IPS-20b (cell line): ENCODE measurements around the gene SEC31A.
"Not testable (repeated sequence)": the region's sequence is repeated elsewhere in the genome, so short reads cannot be mapped to it uniquely, and the experiment has no call there.

Source experiments
- H3K27ac ChIP-seq: one replicate; pipeline ENCODE4 v1.5.1; 2013; ENCODE audit warnings: low read length
- H3K27me3 ChIP-seq: 2 replicates; pipeline ENCODE4 v1.6.1; 2013; ENCODE audit warnings: mild to moderate bottlenecking, low read length, inconsistent platforms; ENCODE audit not compliant: insufficient read depth
- H3K36me3 ChIP-seq: 2 replicates; pipeline ENCODE4 v1.6.1; 2013; ENCODE audit warnings: low read depth, mild to moderate bottlenecking, inconsistent platforms, low read length, moderate library complexity; ENCODE audit not compliant: insufficient read depth
- H3K4me1 ChIP-seq: 2 replicates; pipeline ENCODE4 v1.6.1; 2013; ENCODE audit warnings: mild to moderate bottlenecking, control low read depth, inconsistent platforms, low read length, moderate library complexity; ENCODE audit not compliant: insufficient read depth
- H3K4me3 ChIP-seq: 2 replicates; pipeline ENCODE4 v1.5.1; 2013; ENCODE audit warnings: mild to moderate bottlenecking, low read length, inconsistent platforms
- H3K9ac ChIP-seq: 2 replicates; pipeline ENCODE4 v1.6.1; 2013; ENCODE audit warnings: low read depth, mild to moderate bottlenecking, inconsistent platforms, low read length, moderate library complexity
- H3K9me3 ChIP-seq: 2 replicates; pipeline ENCODE4 v1.6.1; 2013; ENCODE audit warnings: mild to moderate bottlenecking, low read depth, low read length, inconsistent platforms; ENCODE audit not compliant: insufficient read depth

The SEC31A gene

GRCh38 chr4:82860487-82860886, 30.5 kb downstream of the SEC31A start:
- H3K4me1 ChIP-seq, H3K9me3 ChIP-seq, H3K4me3 ChIP-seq, H3K27ac ChIP-seq, H3K9ac ChIP-seq, H3K27me3 ChIP-seq: not testable (repeated sequence)
- H3K36me3 ChIP-seq: peaks cover 78% of the 10 kb centered on the region

- no peak overlapping the region for H3K4me3 ChIP-seq
- no peaks in the 10 kb centered on the region for H3K4me1 ChIP-seq
- H3K9me3 ChIP-seq: no peaks in the 10 kb centered on the region
- no peaks in the 10 kb centered on the region for H3K27me3 ChIP-seq
- H3K36me3 ChIP-seq: peaks cover 97% of the 10 kb centered on the region
- H3K9ac ChIP-seq: no peak overlapping the region
- H3K27ac ChIP-seq: no peak overlapping the region
These were observed 38.1 kb downstream of the SEC31A start for GRCh38 chr4:82852751-82853285.

DNA sequence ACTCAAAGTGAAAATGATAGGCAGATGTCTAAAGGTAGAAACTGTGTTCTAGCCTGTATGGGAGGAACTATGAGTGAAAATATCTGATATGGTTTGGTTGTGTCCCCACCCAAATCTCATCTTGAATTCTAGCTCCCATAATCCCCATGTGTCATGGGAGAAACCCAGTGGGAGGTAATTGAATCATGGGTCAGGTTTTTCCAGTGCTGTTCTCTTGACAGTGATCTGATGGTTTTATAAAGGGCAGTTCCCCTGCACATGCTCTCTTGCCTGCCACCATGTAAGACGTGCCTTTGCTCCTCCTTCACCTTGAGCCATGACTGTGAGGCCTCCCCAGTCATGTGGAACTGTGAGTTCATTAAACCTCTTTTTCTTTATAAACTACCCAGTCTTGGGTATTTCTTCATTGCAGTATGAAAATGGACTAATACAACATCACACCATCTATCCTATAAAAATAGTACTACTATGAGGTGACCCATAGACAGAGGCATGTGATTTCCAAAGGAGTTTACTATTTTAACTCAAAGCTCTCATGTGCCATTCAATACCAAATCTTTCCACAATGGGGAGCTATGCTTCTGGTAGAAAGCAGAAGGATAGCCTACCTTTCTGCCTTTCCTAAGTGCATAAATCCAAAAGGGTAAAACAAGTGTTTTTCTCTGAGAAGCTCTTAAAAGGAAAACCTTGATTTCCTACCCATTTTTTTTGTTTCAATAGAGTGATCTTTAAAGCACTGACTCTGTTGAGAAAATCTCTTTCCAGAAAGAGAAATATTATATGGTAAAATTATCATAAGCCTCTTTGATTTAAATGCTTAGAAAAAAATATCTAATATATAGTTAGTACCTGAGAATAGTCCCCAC, 38.8 kb downstream of the SEC31A start:
- H3K4me1 ChIP-seq: no peaks in the 10 kb centered on the region
- no peak overlapping the region for H3K4me3 ChIP-seq
- no peak overlapping the region for H3K27ac ChIP-seq
- peaks cover 97% of the 10 kb centered on the region for H3K36me3 ChIP-seq
- no peaks in the 10 kb centered on the region for H3K27me3 ChIP-seq
- H3K9ac ChIP-seq: no peak overlapping the region
- H3K9me3 ChIP-seq: no peaks in the 10 kb centered on the region

GRCh38 chr4:82851318-82851717, 39.6 kb downstream of the SEC31A start:
- no peaks in the 10 kb centered on the region for H3K9me3 ChIP-seq
- H3K9ac ChIP-seq: no peak overlapping the region
- H3K4me1 ChIP-seq: no peaks in the 10 kb centered on the region
- H3K36me3 ChIP-seq: peaks cover 93% of the 10 kb centered on the region
- H3K4me3 ChIP-seq: no peak overlapping the region
- no peaks in the 10 kb centered on the region for H3K27me3 ChIP-seq
- H3K27ac ChIP-seq: no peak overlapping the region

- no peak overlapping the region for H3K27ac ChIP-seq
- no peaks in the 10 kb centered on the region for H3K9me3 ChIP-seq
- no peaks in the 10 kb centered on the region for H3K4me1 ChIP-seq
- no peak overlapping the region for H3K4me3 ChIP-seq
- no peak overlapping the region for H3K9ac ChIP-seq
- no peaks in the 10 kb centered on the region for H3K27me3 ChIP-seq
- H3K36me3 ChIP-seq: peaks cover 90% of the 10 kb centered on the region
These were observed 40.3 kb downstream of the SEC31A start for GRCh38 chr4:82850684-82851083.

DNA sequence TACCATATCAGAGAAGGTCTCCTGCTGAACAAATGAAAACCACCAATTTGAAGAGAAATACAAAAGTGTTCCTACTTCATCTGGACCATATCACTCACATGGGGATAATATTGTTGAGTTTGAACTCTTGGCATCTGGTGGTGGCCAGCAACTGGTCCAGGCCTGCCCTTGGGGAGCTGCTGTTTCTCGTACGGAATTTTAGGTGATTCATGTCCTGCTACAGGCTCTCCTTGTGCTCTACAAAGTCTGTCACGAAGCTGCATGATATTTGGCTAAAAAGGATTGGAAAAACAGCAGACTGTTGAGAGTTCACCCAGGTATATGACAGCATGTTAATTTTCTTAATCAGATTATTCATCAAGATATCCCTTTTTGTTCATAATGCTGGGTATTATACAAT, 42.2 kb downstream of the SEC31A start:
- Histone ChIP-seq H3K27me3 (no peaks in the 10 kb centered on the region), H3K9ac (no peak overlapping the region), H3K9me3 (no peaks in the 10 kb centered on the region), H3K36me3 (peaks cover 90% of the 10 kb centered on the region), H3K4me3 (no peak overlapping the region), H3K4me1 (no peaks in the 10 kb centered on the region), H3K27ac (no peak overlapping the region)

DNA sequence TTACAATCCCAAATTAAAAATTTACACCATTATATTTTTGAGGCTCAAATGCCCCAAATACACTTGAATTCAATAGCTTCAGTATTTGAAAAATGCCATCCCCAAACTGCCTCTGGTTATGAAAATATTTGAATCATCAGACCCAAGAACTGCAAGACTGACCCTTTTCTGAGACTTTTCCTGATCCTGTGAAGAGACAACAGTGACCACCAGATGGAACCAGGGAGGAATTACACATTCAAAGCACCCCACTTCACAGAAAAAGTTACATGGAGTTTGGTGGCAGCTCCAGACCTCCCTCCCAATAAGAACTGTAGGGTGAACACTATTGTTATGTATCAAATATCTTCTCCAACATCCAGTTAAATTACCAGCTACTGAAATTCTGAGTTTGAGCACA, 48.4 kb downstream of the SEC31A start:
- H3K9ac ChIP-seq: no peak overlapping the region
- no peaks in the 10 kb centered on the region for H3K9me3 ChIP-seq
- peaks cover 82% of the 10 kb centered on the region for H3K36me3 ChIP-seq
- no peaks in the 10 kb centered on the region for H3K4me1 ChIP-seq
- no peak overlapping the region for H3K27ac ChIP-seq
- H3K4me3 ChIP-seq: no peak overlapping the region
- no peaks in the 10 kb centered on the region for H3K27me3 ChIP-seq

- H3K9ac ChIP-seq: no peak overlapping the region
- no peaks in the 10 kb centered on the region for H3K4me1 ChIP-seq
- H3K27ac ChIP-seq: no peak overlapping the region
- peaks cover 70% of the 10 kb centered on the region for H3K36me3 ChIP-seq
- H3K27me3 ChIP-seq: no peaks in the 10 kb centered on the region
- no peaks in the 10 kb centered on the region for H3K9me3 ChIP-seq
- H3K4me3 ChIP-seq: no peak overlapping the region
These were observed 51.3 kb downstream of the SEC31A start for GRCh38 chr4:82839624-82840023.

GRCh38 chr4:82833696-82834313, 57.1 kb downstream of the SEC31A start:
- no peaks in the 10 kb centered on the region for H3K4me1 ChIP-seq
- H3K27me3 ChIP-seq: no peaks in the 10 kb centered on the region
- H3K9ac ChIP-seq: no peak overlapping the region
- peaks cover 43% of the 10 kb centered on the region for H3K36me3 ChIP-seq
- no peak overlapping the region for H3K4me3 ChIP-seq
- no peak overlapping the region for H3K27ac ChIP-seq
- no peaks in the 10 kb centered on the region for H3K9me3 ChIP-seq

DNA sequence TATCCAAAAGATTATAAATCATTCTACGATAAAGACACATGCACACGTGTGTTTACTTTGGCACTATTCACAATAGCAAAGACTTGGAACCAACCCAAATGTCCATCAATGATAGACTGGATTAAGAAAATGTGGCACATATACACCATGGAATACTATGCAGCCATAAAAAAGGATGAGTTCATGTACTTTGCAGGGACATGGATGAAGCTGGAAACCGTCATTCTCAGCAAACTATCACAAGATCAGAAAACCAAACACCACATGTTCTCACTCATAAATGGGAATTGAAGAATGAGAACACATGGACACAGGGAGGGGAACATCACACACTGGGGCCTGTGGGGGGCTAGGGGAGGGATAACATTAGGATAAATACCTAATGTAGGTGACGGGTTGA, 57.9 kb downstream of the SEC31A start:
- H3K27me3 ChIP-seq, H3K9me3 ChIP-seq, H3K4me1 ChIP-seq, H3K9ac ChIP-seq, H3K27ac ChIP-seq, H3K4me3 ChIP-seq: not testable (repeated sequence)
- peaks cover 43% of the 10 kb centered on the region for H3K36me3 ChIP-seq

GRCh38 chr4:82825425-82825824, 65.5 kb downstream of the SEC31A start:
- H3K4me1 ChIP-seq: no peaks in the 10 kb centered on the region
- peaks cover 90% of the 10 kb centered on the region for H3K36me3 ChIP-seq
- H3K27me3 ChIP-seq: no peaks in the 10 kb centered on the region
- H3K4me3 ChIP-seq: no peak overlapping the region
- no peaks in the 10 kb centered on the region for H3K9me3 ChIP-seq
- no peak overlapping the region for H3K9ac ChIP-seq
- no peak overlapping the region for H3K27ac ChIP-seq

- H3K27me3 ChIP-seq: no peaks in the 10 kb centered on the region
- no peak overlapping the region for H3K27ac ChIP-seq
- H3K9ac ChIP-seq: no peak overlapping the region
- no peaks in the 10 kb centered on the region for H3K4me1 ChIP-seq
- H3K36me3 ChIP-seq: peaks cover 93% of the 10 kb centered on the region
- no peak overlapping the region for H3K4me3 ChIP-seq
- H3K9me3 ChIP-seq: no peaks in the 10 kb centered on the region
These were observed 67.9 kb downstream of the SEC31A start for GRCh38 chr4:82823062-82823461.
